D341Med (cell line): Measurements from ENCODE around the gene NRG3.
"Not testable (repeated sequence)": the region's sequence is repeated elsewhere in the genome, so short reads cannot be mapped to it uniquely, and the experiment has no call there.

Experiments used
- DNase-seq: peaks from one replicate; pipeline ENCODE4 v3.0.0; 2012; ENCODE audit warnings: low spot score

The NRG3 gene

DNA sequence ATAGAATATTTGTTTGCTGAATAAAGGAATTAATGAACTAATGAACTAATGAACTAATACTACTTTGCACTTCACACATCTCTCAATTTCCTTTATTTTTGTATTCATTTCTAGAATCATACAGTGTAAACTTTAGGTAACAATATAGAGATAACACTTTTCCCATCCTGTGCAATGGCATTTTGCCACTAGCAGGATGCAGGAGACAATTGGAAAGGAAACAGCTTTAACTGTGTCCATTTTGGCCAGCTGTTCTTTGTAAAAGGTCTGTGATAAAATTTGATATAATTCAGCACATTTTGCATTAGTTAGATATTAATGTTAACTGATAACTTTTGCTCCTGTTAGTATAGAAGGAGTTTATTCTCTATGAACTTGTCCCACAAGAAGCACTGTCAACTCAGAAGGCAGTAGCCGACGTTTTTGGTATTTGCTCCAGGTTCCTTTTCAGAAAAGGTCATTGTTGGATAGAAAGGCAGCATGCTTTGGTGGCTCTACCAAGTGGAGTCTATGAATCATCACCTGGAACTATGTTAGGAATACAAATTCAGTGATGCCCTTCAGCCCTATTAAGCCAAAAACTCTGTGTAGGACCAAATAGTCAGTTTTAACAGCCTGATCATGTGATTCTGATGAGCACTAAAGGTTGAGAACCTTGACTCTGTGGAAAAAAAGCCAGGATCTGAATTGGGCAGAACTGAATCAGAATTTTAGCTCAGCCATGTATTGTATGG, 86.6 kb downstream of the NRG3 start:
- DNase-seq: no peak

- no peak for DNase-seq
These were observed 88.6 kb downstream of the NRG3 start for GRCh38 chr10:81963606-81964005.

- DNase-seq: no peak
These were observed 92.7 kb downstream of the NRG3 start for GRCh38 chr10:81967716-81968115.

GRCh38 chr10:81969136-81969535, 94.1 kb downstream of the NRG3 start:
- no peak for DNase-seq

DNA sequence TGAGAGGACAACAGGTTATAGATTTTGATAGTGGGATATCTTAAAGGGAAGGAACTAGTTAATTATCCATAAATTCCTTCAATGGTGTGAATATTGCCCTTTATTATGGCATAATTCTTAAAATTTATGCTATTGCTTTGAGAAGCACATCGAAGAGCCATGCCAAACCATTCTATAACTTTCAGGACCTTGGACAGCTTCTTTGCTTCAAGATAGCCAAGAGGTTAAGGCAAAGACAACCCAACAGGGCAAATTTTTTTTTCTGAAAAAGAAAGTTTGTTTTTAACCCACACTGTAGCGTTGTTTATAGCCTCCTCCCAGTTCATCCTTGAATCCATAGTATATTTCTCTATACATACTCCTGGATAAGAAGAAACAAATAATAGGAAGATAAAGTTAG, 103.2 kb downstream of the NRG3 start:
- DNase-seq: no peak

DNA sequence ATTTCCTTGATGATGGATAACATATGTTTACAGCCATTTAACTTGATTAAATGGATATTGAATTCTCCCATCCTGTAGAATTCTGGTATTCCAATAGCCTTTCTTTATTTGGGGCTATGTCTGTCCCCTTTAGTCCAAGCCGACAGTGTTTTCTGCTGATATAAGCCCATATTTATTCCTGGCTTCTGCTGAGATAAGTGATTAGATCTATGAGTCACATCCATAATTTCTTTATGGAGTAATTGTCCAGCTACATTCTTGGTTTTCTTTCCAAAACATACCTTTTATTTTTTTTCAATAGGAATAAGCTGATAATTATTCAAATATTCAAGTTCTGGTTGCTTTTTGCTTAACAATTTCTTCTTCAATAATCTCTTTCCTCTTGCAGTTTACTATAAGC, 106.7 kb downstream of the NRG3 start:
- DNase-seq: no peak

DNA sequence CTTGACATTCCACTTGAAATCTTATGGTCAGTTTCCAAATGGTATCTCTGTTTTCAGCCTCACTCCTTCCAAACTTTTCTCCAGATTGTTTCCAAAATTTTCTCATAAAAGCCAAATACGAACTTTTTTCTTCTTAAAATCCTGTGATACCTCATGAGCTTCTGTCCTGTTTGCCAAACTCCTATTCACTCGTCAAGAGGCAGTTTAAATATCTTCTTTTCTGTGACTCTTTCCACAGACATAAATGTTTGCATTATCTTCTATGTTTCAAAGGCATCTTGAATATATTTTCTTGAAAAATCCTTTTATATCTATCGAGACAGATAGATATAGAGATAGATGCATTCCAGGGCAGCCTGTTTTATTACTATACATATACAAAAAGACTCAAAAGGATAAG, 109.4 kb downstream of the NRG3 start:
- DNase-seq: no peak

- DNase-seq: no peak
These were observed 120.3 kb downstream of the NRG3 start for GRCh38 chr10:81995254-81995653.

- no peak for DNase-seq
These were observed 121.9 kb downstream of the NRG3 start for GRCh38 chr10:81996927-81997326.

DNA sequence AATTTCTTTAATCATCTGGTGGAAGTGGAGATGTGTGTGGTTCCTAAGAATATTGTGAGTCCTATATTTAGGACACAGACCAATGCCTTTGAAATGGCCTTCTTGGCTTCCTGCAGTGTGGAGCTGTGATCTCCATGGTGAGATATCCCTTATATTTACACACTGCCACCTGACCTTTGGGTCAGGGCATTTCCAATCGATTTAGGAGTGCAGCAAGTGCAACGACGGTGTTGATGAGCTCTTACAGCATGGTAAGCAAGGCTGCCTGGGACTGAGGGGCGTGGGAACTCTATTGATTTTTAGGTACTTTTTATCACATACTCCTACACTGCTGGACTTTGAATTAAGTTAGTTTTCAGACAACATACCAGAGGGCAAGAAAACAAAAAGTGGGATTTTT, 146.0 kb downstream of the NRG3 start:
- no peak for DNase-seq

DNA sequence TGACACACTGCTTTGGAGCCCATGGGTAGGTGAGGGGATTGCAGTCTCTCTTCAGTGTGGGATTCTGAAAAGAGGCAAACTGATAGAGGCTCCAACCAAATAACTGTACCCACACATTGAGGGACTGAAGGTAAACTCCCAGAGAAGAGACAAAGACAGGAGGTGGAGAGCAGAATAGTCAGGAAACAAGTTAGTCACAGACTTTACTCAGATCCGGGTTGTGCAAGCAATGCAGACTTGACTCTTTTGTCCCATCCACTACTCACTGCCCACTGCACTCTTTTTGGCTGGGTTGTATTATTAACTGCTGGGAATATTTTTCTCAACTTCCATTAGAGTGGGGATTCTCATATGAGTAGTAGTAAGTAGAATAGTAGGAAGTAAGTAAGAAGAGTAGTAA, 152.7 kb downstream of the NRG3 start:
- DNase-seq: no peak

DNA sequence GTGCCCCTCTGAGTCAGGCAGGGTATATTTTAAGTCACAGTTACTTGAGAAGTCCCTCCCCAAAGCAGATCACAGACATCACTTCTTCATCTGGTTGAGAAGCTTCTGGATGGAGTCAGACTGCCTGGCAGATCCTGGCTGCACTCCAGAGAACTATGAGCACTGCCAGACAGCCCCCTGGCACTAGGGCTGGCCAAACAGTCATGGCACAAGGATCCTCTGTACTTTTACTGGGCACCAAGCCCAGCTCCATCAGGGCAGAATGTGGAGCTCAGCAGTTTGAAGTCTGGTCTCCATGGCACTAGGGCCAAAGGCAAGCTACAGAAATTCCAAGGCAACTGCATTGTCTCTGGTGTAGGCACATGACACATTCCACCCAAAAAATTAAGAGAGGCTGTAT, 162.1 kb downstream of the NRG3 start:
- no peak for DNase-seq

DNA sequence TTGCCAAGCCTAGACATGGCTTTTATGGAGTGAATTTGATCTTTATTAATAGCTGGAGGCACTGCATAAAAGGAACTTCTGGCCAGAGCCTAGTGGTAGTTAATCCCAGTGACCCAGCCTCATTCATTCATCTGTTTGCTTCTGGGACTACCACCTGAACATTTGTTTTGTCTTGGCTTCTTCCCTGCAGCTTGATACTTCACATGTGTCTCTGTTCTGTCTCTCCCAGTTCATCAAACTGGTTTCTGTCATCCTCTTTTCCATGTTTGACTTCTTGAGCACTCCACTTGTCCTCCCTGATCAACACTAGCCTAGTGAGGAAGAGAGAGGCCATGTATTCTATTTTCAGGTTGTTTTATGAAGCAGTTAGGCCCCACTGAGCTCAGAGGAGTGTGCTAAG, 163.6 kb downstream of the NRG3 start:
- DNase-seq: no peak

GRCh38 chr10:82040336-82040735, 165.3 kb downstream of the NRG3 start:
- no peak for DNase-seq

DNA sequence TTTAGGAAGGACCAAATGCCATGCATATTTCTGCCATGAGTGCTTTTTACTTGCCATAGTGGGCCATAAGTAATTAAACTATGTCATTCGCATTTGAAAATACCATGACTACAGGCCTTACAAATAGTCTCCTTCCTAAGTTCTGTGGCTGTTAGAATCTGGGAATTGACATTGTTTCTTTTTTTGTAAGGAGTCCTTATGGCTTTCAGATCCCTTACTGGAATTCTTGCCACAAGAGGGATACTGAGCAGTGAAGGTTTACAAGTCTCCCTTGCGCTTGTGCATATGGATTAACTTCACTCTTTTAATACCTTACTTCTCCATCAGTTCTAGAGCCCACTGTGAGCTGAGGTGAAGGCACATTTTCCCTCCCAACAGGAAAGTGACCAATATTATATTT, 166.0 kb downstream of the NRG3 start:
- DNase-seq: no peak

DNA sequence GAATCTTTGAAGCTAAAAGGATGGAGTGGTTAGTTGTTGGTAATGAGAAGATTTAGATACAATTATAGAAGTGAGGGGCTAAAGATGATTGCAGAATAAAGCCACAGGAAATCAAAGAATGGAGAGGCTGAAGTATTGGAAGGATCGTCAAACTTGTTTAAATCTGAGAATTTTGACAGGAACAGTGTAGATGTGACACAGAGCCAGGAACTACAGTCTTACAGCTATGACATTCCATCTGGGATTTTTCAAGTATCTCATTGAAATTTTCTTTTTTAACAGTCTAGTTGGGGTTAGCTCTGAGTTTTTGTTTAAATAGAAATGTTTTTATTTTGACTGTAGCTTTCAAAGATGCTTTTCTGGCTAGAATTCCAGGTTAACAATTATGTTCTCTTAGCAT, 181.4 kb downstream of the NRG3 start:
- no peak for DNase-seq

- DNase-seq: not testable (repeated sequence)
These were observed 192.2 kb downstream of the NRG3 start for GRCh38 chr10:82067192-82067591.

- no peak for DNase-seq
These were observed 193.5 kb downstream of the NRG3 start for GRCh38 chr10:82068501-82068900.

- no peak for DNase-seq
These were observed 196.2 kb downstream of the NRG3 start for GRCh38 chr10:82071231-82071630.

DNA sequence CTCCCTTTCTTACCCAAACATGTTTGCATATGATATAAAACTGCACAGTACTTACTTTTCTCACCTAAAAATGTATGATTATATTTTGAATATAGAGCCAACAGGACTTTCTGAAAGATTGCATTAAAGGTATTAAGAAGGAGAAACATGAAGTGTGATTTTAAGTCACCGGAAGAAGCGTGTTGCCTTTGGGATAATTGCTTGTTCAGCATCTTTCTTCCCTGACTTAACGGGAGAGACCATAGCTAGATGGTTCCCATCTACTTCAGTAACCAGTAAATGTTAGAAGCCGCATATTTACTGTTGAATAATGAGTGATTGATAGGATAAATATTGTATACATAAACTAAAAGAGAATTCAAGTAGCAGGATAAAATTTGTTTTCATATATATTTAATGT, 197.1 kb downstream of the NRG3 start:
- DNase-seq: no peak

DNA sequence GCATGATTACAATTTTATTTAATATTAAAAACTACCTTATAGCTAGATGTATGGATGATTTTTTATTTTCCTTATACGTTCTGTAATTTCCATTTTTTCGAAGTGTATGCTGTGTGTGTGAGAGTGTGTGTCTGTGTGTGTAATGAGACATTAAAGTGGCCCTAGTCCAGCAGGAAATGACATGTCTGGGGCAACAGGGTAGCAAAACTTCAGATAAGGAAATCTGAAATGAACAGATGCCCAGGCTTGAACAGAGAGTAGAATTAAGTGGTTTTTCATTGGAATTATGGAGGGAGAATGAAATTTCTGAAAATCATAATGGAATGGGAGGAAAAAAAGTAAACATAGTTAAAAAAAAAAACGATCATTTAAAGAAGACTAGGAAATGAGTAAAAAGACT, 200.6 kb downstream of the NRG3 start:
- DNase-seq: no peak

DNA sequence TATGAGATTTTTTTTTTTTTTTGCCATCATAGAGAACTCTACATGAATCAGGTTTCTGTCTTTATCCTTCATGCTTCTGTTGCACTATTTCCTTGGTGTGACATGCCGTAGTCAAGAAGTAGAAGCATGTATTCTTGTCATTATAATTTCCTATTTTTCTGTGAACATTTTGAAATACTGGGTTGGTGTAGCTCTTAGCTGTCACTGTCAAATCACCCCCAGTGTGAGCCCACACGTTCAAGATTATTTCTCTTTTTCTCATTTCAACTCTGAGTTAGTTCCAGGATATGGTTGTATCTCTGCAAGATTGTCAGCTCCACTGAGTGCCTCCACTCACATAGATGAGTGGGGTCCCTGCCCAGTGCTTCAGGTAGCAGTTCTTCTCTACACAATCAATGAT, 209.5 kb downstream of the NRG3 start:
- DNase-seq: no peak

- no peak for DNase-seq
These were observed 209.9 kb downstream of the NRG3 start for GRCh38 chr10:82084904-82085303.

DNA sequence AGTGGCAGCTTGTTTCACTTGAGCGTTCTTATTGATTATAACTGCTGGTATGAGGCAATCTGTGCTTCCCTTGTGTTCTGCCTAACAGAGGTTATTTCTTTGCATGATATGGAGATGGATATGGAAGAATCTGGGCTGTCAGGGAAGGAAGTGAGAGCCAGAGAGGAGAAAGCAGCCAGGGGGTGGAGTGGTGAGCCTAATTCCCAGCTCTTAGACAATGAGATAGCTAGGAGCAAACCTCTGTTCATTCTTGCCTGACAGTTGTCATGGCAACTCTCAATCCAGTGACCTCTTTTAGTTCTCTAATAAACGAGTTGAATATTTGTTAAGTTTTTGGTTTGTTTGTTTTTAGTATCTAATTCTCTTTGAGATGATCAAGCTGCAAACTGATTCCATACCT, 214.3 kb downstream of the NRG3 start:
- no peak for DNase-seq

DNA sequence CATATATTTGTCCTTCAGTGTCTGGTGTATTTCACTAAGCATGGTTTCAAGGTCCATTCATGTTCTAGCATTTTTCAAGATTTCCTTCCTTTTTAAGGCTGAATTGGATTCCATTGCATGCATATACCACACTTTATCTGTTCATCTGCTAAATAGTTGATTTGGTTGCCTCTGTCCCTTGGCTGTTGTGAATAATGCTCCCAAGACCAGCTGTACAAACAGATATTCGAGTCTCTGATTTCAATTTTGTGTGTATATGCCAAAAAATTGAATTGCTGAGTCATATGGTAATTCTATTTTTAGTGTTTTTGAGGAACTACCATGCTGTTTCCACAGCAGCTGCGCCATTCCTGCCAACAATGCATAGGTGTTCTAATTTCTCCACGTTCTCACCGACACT, 216.4 kb downstream of the NRG3 start:
- DNase-seq: no peak
